ENCODE measurements around the gene NAA60. TPM values are rescaled to one million over a fixed set of nuclear protein-coding genes. Genes with fewer than 3 reads are reported as not detected.

NAA60 gene
- total RNA-seq, 1 experiment from 2014 or later = 63.4 TPM

GRCh38 chr16:3503523-3503922 is 60.0 kb downstream of the NAA60 start:
- H3K4me3 Mint-ChIP-seq (ENCODE audit: low read depth, unreplicated experiment) = no peak overlapping the region
- CTCF ChIA-PET = no interaction called here
- H3K9me3 Mint-ChIP-seq (ENCODE audit: low read depth, unreplicated experiment) = no peaks in the 10 kb centered on the region
- intact Hi-C loops (cut with micrococcal nuclease; ENCODE audit: unreplicated experiment) = loop anchor here (10.0 kb wide), 2 partner anchors 219 to 319 kb away; partner anchors contain the start of genes OR1F1 and ZNF263
- DNase-seq = peak; percentile 70
- no peaks in the 10 kb centered on the region for H3K27me3 Mint-ChIP-seq (ENCODE audit: unreplicated experiment)
- H3K27ac Mint-ChIP-seq (ENCODE audit: unreplicated experiment) = peak overlapping the region; percentile 21
- no TSS peak for BruUV-seq (replicated peaks)
- no peak for TF ChIP-seq CTCF (IDR thresholded peaks at IDR 0.05; ENCODE audit: unreplicated experiment)
- H3K4me1 Mint-ChIP-seq (ENCODE audit: low read depth, unreplicated experiment) = peaks cover 28% of the 10 kb centered on the region
- peaks cover 49% of the 10 kb centered on the region for H3K36me3 Mint-ChIP-seq (ENCODE audit: insufficient read depth, unreplicated experiment)

GRCh38 chr16:3508736-3509135 is 65.3 kb downstream of the NAA60 start:
- CTCF ChIA-PET = interaction anchor here (1.1 kb wide), 1 partner anchor 23 kb away, joined by 4 read pairs; no protein-coding TSS in a partner anchor
- Mint-ChIP-seq H3K27me3 (ENCODE audit: unreplicated experiment) (no peaks in the 10 kb centered on the region), H3K4me1 (ENCODE audit: low read depth, unreplicated experiment) (peaks cover 2% of the 10 kb centered on the region), H3K27ac (ENCODE audit: unreplicated experiment) (no peak overlapping the region), H3K36me3 (ENCODE audit: insufficient read depth, unreplicated experiment) (peaks cover 48% of the 10 kb centered on the region), H3K4me3 (ENCODE audit: low read depth, unreplicated experiment) (no peak overlapping the region), H3K9me3 (ENCODE audit: low read depth, unreplicated experiment) (no peaks in the 10 kb centered on the region)
- intact Hi-C loops (cut with micrococcal nuclease; ENCODE audit: unreplicated experiment) = loop anchor here (10.0 kb wide), 2 partner anchors 224 to 324 kb away; partner anchors contain the start of genes OR1F1 and ZNF263
- DNase-seq = no peak
- no peak for TF ChIP-seq CTCF (IDR thresholded peaks at IDR 0.05; ENCODE audit: unreplicated experiment)
- BruUV-seq (replicated peaks) = no TSS peak

- H3K27me3 Mint-ChIP-seq (ENCODE audit: unreplicated experiment) = no peaks in the 10 kb centered on the region
These were observed 66.0 kb downstream of the NAA60 start for GRCh38 chr16:3509470-3509928.

GRCh38 chr16:3510416-3510815 is 66.9 kb downstream of the NAA60 start:
- CTCF ChIA-PET = no interaction called here
- intact Hi-C loops (cut with micrococcal nuclease; ENCODE audit: unreplicated experiment) = no loop called here
- DNase-seq = no peak
- Mint-ChIP-seq H3K27ac (ENCODE audit: unreplicated experiment) (no peak overlapping the region), H3K9me3 (ENCODE audit: low read depth, unreplicated experiment) (no peaks in the 10 kb centered on the region), H3K27me3 (ENCODE audit: unreplicated experiment) (no peaks in the 10 kb centered on the region), H3K36me3 (ENCODE audit: insufficient read depth, unreplicated experiment) (peaks cover 47% of the 10 kb centered on the region), H3K4me3 (ENCODE audit: low read depth, unreplicated experiment) (no peak overlapping the region), H3K4me1 (ENCODE audit: low read depth, unreplicated experiment) (no peaks in the 10 kb centered on the region)
- no peak for TF ChIP-seq CTCF (IDR thresholded peaks at IDR 0.05; ENCODE audit: unreplicated experiment)
- no TSS peak for BruUV-seq (replicated peaks)

More at GRCh38 chr16:3509470-3509928, 66.0 kb downstream of the NAA60 start:
- Mint-ChIP-seq H3K9me3 (ENCODE audit: low read depth, unreplicated experiment) (no peaks in the 10 kb centered on the region), H3K4me3 (ENCODE audit: low read depth, unreplicated experiment) (no peak overlapping the region), H3K27ac (ENCODE audit: unreplicated experiment) (no peak overlapping the region), H3K4me1 (ENCODE audit: low read depth, unreplicated experiment) (no peaks in the 10 kb centered on the region), H3K36me3 (ENCODE audit: insufficient read depth, unreplicated experiment) (peaks cover 47% of the 10 kb centered on the region)
- peak; percentile 45 for DNase-seq
- CTCF ChIA-PET = interaction anchor here (0.7 to 1.1 kb wide), 3 partner anchors 9 to 411 kb away, joined by 3 to 4 read pairs (median 3); partner anchors contain the start of gene CLUAP1
- no peak for TF ChIP-seq CTCF (IDR thresholded peaks at IDR 0.05; ENCODE audit: unreplicated experiment)
- intact Hi-C loops (cut with micrococcal nuclease; ENCODE audit: unreplicated experiment) = loop anchor here (10.0 kb wide), 2 partner anchors 225 to 325 kb away; partner anchors contain the start of genes OR1F1 and ZNF263
- no TSS peak for BruUV-seq (replicated peaks)

Data from Calu3 (cell line).